ENCODE results near the gene RDH13. TPM values are rescaled to one million over a fixed set of nuclear protein-coding genes. Genes with fewer than 3 reads are reported as not detected.

Gene RDH13
- total and polyA plus RNA-seq, 2 of the 8 experiments (the other 6 are each of a cell fraction or from before 2014, with no cell fraction given) = 15.9 to 31.5 TPM

DNA sequence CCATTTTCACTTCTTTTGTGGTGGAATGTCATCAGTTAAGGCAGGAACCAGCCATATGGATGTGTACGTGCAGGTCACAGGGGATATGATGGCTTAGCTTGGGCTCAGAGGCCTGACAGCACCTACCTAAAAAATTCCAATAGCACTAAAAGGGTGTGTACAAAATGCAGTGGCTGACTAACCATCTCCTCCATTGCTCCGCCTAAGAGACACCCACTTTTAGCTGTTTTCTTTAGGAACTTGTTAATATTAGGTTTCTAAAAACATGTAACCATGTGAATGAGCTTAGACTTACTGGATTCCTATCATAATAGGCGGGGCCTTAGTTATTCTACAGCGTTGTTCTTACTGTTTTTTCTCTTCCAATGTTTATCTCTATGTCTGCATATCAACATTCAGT lies 50.6 kb downstream of the RDH13 start:
- H3K18ac ChIP-seq (ENCODE audit: extremely low read depth, low read length) = no peak overlapping the region
- H3K23me2 ChIP-seq (ENCODE audit: low read depth, low read length) = no peaks in the 10 kb centered on the region
- POLR2A ChIA-PET (ENCODE audit: partially characterized antibody) = interaction anchor here (0.6 to 1.5 kb wide), 10 partner anchors 9 to 848 kb away, joined by 3 to 7 read pairs (median 3); no protein-coding TSS in a partner anchor
- H3K56ac ChIP-seq (replicated peaks; ENCODE audit: insufficient read length, low read depth, low read length) = no peak overlapping the region
- H2AFZ ChIP-seq (ENCODE audit: low read length) = no peak overlapping the region
- H2BK5ac ChIP-seq (ENCODE audit: low read depth, low read length) = peak overlapping the region; percentile 3; the same call in 1 of the 2 replicates
- H3K27me3 ChIP-seq (replicated peaks in 1 of 4; ENCODE audit: control insufficient read depth in 3 of 4, extremely low read depth in 1 of 4, insufficient read depth in 3 of 4, low read length in 3 of 4) = no peaks in the 10 kb centered on the region
- H3K23ac ChIP-seq (ENCODE audit: insufficient read length) = no peak overlapping the region
- H2BK120ac ChIP-seq (replicated peaks; ENCODE audit: low read depth, low read length) = peak overlapping the region; percentile 57
- CTCF ChIA-PET (ENCODE audit: partially characterized antibody) = interaction anchor here (0.5 to 0.9 kb wide), 3 partner anchors 24 to 1212 kb away, joined by 3 to 5 read pairs (median 3); no protein-coding TSS in a partner anchor
- peak overlapping the region; percentile 50; the same call in 1 of the 2 replicates for H2BK12ac ChIP-seq (ENCODE audit: low read depth, low read length)
- H3K36me3 ChIP-seq (ENCODE audit: control insufficient read depth in 2 of 4, insufficient read depth in 4 of 4, low read length in 3 of 4) = no peaks in the 10 kb centered on the region
- H4K91ac ChIP-seq (replicated peaks; ENCODE audit: insufficient read length, low read length) = no peak overlapping the region
- H2BK15ac ChIP-seq (ENCODE audit: low read length) = no peak overlapping the region
- H3K14ac ChIP-seq (ENCODE audit: insufficient read length) = no peak overlapping the region
- WGBS, 2 experiments (ENCODE audit: extremely low coverage in 1 of 2, insufficient coverage in 1 of 2, insufficient read length in 1 of 2, insufficient replicate concordance in 2 of 2, low coverage in 1 of 2, low lambda C conversion rate in 2 of 2, missing lambda C conversion rate in 1 of 2) = 81% methylated on average over 4 of the region's 4 CpGs; no CpG with 5 or more reads in 1 of the 2 experiments
- DNase-seq (ENCODE audit: low read depth in 1 of 2, low spot score in 2 of 2) (no peak), FAIRE-seq (no peak)
- H4K5ac ChIP-seq (ENCODE audit: insufficient read length, low read depth, low read length) = no peak overlapping the region
- H3K4me3 ChIP-seq (ENCODE audit: extremely low read depth in 1 of 4, insufficient read depth in 2 of 4, low read depth in 3 of 4, low read length in 4 of 4) = no peak overlapping the region; a peak in 1 of 8 replicates
- no peak overlapping the region for H3K4ac ChIP-seq (replicated peaks; ENCODE audit: insufficient read length, low read depth, low read length)
- H3K4me2 ChIP-seq (ENCODE audit: insufficient read depth in 1 of 2, low read depth in 2 of 2, low read length in 2 of 2) = peak overlapping the region; percentile 33 to 76; a peak in 3 of 4 replicates
- H2BK20ac ChIP-seq (ENCODE audit: low read length) = no peak overlapping the region
- H3K9me3 ChIP-seq (ENCODE audit: insufficient read depth in 2 of 2, low read depth in 1 of 2, low read length in 1 of 2) = no peaks in the 10 kb centered on the region
- no peak overlapping the region for H3K9ac ChIP-seq (replicated peaks in 1 of 4; ENCODE audit: extremely low read depth in 1 of 4, low read depth in 3 of 4, low read length in 3 of 4)
- peaks cover 0 to 10% (median 4%) of the 10 kb centered on the region in 4 experiments; a peak in 4 of 7 replicates for H3K4me1 ChIP-seq (replicated peaks in 1 of 4; ENCODE audit: control insufficient read depth in 3 of 4, insufficient read depth in 4 of 4, low read length in 3 of 4)
- peaks cover 0 to 37% of the 10 kb centered on the region in 2 experiments; a peak in 3 of 4 replicates for H3K79me2 ChIP-seq (ENCODE audit: control insufficient read depth in 1 of 2, insufficient read depth in 2 of 2, low read length in 2 of 2)
- H4K20me1 ChIP-seq (replicated peaks in 1 of 2; ENCODE audit: control insufficient read depth in 1 of 2, insufficient read depth in 2 of 2, low read length in 2 of 2) = no peaks in the 10 kb centered on the region
- H2AK5ac ChIP-seq (ENCODE audit: low read depth, low read length) = no peak overlapping the region
- H3K27ac ChIP-seq (ENCODE audit: low read depth, low read length) = no peak overlapping the region
- peaks cover 4% of the 10 kb centered on the region for H3K79me1 ChIP-seq (ENCODE audit: low read depth, low read length)
- no peak overlapping the region for H4K8ac ChIP-seq (ENCODE audit: extremely low read depth, insufficient read depth, low read length)
- TF ChIP-seq ZNF274 (IDR thresholded peaks at IDR 0.05; ENCODE audit: borderline replicate concordance, extremely low read depth, low read length) (no peak), EP300 (IDR thresholded peaks at IDR 0.05; ENCODE audit: borderline replicate concordance in 1 of 2, low read depth in 2 of 2, low read length in 2 of 2) (no peak), RBBP5 (IDR thresholded peaks at IDR 0.05; ENCODE audit: borderline replicate concordance, low read depth, low read length) (no peak), BACH1 (IDR thresholded peaks at IDR 0.05; ENCODE audit: low read length) (no peak), JUND (IDR thresholded peaks at IDR 0.05; ENCODE audit: low read length) (no peak), GABPA (IDR thresholded peaks at IDR 0.05; ENCODE audit: borderline replicate concordance, insufficient read depth, low read length) (no peak), CHD1 (IDR thresholded peaks at IDR 0.05; ENCODE audit: low read depth, low read length) (no peak), POLR2A (IDR thresholded peaks at IDR 0.05; ENCODE audit: control extremely low read depth in 1 of 2, low read depth in 2 of 2, low read length in 2 of 2) (no peak), RXRA (IDR thresholded peaks at IDR 0.05; ENCODE audit: insufficient read depth, low read depth, low read length) (no peak), CBX8 (IDR thresholded peaks at IDR 0.05; ENCODE audit: borderline replicate concordance, low read depth, low read length) (no peak), CEBPB (IDR thresholded peaks at IDR 0.05; ENCODE audit: low read depth, low read length) (no peak), NRF1 (IDR thresholded peaks at IDR 0.05; ENCODE audit: low read depth, low read length) (no peak), KDM5A (IDR thresholded peaks at IDR 0.05; ENCODE audit: low read length) (no peak), RNF2 (IDR thresholded peaks at IDR 0.05; ENCODE audit: borderline replicate concordance, low read depth, low read length, missing control alignments, poor library complexity, severe bottlenecking) (no peak)
